DND-41 (cell line): ENCODE results near the gene LAMA4.

Source experiments
- CTCF ChIP-seq: IDR thresholded peaks from 2 replicates; pipeline ENCODE4 v1.5.1; 2012; ENCODE audit warnings: borderline replicate concordance, low read length, moderate library complexity, mild to moderate bottlenecking; ENCODE audit not compliant: poor library complexity, severe bottlenecking; ENCODE audit errors: extremely low read depth
- EZH2 ChIP-seq: IDR thresholded peaks from 3 replicates; pipeline ENCODE4 v1.6.1; 2012; ENCODE audit warnings: borderline replicate concordance, low read depth, mild to moderate bottlenecking, moderate library complexity, low read length, inconsistent platforms; ENCODE audit not compliant: severe bottlenecking

- TF ChIP-seq CTCF (no peak), EZH2 (no peak)
These were observed 50.0 kb downstream of the LAMA4 start for GRCh38 chr6:112204350-112204706.
